GM19397 (cell line): Measurements from ENCODE around the gene SPRR2E.
"Not testable (repeated sequence)": the region's sequence is repeated elsewhere in the genome, so short reads cannot be mapped to it uniquely, and the experiment has no call there.

Experiments used
- ATAC-seq: cut with Tn5 transposase; IDR thresholded peaks from one replicate; pipeline ENCODE4 v1.9.1; 2021; ENCODE audit warnings: mild to moderate bottlenecking, moderate library complexity; ENCODE audit not compliant: unreplicated experiment

SPRR2E gene

DNA sequence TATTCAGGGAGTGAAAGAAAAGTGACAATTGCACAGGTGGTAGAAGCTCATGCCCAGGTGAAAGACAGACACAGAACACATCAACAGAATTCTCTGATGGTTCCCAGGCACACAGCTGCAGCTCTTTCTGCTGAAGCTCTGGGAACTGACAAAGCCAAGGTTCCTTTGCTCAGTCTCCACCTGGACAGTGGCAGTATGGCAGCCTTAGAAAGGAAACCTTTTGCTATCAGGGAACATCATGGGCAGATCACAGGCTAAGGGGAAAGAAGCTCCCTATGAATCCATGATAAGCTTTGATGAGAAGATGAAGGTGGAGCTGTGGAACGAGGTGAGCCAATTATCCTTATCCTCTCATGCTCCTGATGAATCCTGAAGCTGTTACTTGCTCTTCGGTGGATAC is 24.1 kb downstream of the SPRR2E start:
- ATAC-seq: no peak

- ATAC-seq: no peak
These were observed 35.2 kb downstream of the SPRR2E start for GRCh38 chr1:153058826-153059784.

- no peak for ATAC-seq
These were observed 36.2 kb downstream of the SPRR2E start for GRCh38 chr1:153058154-153058553.

DNA sequence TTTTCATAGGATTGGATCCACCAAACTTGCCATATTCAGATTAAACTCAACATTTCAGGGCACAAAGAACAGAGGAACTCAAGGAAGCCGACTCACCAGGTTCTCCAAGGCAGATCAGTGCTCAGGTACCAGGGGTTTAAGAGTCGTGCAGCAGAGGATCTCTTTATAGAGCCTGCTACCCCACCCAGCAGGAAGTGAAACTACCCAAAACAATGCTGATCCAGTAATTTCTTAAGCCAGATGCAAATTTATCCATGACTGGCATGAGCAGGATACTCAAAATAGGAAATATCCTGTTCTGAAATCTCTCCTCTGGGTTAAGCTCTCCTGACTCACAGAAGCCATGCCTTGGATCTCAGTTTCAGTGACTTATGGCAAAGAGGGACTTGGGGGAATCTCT is 37.0 kb downstream of the SPRR2E start, which contains the start of gene SPRR2A:
TSS of gene SPRR2A (minus strand) at position 138 of the 400 bp plus-strand sequence. CDS start 777 bp downstream, outside the sequence.
- no peak for ATAC-seq

GRCh38 chr1:153056111-153056510 is 38.2 kb downstream of the SPRR2E start:
- ATAC-seq: not testable (repeated sequence)

DNA sequence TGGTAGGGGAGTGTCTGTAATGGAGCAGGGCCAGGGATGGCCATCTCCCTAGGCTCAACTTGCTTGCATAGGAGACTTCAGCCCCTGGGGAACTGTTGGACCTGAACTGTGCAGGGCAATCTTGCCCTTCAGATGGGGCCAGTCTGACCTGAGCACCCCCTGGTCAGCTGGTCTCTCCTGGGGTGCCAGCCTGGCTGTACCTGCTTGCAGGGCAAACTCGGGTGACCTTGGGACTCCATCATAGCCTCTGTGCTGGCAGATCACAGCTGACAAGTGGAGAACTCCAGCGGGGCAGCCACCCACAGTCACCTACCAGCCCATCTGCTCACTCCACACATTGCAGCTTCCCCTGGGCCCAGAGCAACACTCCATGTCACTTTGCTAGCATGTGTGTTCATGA is 45.1 kb downstream of the SPRR2E start:
- no peak for ATAC-seq
